ENCODE measurements around the gene TMEM30B.

GRCh38 chr14:61297581-61297980 lies 16.4 kb upstream of the TMEM30B start:
- TF ChIP-seq, protein P1, sequence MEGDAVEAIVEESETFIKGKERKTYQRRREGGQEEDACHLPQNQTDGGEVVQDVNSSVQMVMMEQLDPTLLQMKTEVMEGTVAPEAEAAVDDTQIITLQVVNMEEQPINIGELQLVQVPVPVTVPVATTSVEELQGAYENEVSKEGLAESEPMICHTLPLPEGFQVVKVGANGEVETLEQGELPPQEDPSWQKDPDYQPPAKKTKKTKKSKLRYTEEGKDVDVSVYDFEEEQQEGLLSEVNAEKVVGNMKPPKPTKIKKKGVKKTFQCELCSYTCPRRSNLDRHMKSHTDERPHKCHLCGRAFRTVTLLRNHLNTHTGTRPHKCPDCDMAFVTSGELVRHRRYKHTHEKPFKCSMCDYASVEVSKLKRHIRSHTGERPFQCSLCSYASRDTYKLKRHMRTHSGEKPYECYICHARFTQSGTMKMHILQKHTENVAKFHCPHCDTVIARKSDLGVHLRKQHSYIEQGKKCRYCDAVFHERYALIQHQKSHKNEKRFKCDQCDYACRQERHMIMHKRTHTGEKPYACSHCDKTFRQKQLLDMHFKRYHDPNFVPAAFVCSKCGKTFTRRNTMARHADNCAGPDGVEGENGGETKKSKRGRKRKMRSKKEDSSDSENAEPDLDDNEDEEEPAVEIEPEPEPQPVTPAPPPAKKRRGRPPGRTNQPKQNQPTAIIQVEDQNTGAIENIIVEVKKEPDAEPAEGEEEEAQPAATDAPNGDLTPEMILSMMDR (IDR thresholded peaks at IDR 0.05): no peak
- TF ChIP-seq POLR2A (IDR thresholded peaks at IDR 0.05) (no peak), EP300 (IDR thresholded peaks at IDR 0.05) (no peak)
